ENCODE measurements around the gene DCC. TPM values are rescaled to one million over a fixed set of nuclear protein-coding genes. Genes with fewer than 3 reads are reported as not detected.

DCC gene
- total RNA-seq, 1 experiment from 2014 or later, result not detected

DNA sequence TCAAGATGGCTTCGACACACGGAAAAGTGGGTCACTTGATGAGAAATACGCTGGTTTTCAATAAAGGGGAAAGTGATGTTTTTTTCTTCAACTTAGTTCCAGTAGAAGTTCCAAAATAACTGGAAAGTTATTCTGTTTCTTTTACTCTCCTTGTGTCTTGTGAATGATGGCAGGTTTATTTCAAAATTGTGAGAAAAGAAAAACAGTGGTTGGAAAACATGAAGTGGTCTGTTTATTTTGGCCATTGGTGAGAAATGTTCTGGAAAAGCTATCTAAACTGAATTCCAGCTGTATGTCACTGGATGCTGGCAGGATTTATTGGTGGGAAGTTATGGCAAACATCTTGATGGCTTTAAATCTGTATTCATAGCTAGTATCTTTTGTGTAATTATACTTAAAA lies 484.1 kb downstream of the DCC start:
- no peak for ATAC-seq
- no peak for DNase-seq
- Histone ChIP-seq H3K9me2 (replicated peaks; ENCODE audit: low read length) (no peaks in the 10 kb centered on the region), H3F3A (ENCODE audit: low read length, unreplicated experiment) (no peaks in the 10 kb centered on the region), H4K20me1 (ENCODE audit: low read length) (no peaks in the 10 kb centered on the region), H3K4me3 (ENCODE audit: low read length) (no peak overlapping the region), H2AFZ (ENCODE audit: low read length) (no peak overlapping the region), H3K27me3 (ENCODE audit: low read length) (no peaks in the 10 kb centered on the region), H3K9ac (ENCODE audit: low read length) (no peak overlapping the region), H3K36me3 (ENCODE audit: low read depth, low read length) (no peaks in the 10 kb centered on the region), H3K79me2 (ENCODE audit: low read length) (no peaks in the 10 kb centered on the region), H3K4me1 (ENCODE audit: insufficient read depth, low read length) (no peaks in the 10 kb centered on the region), H3K9me3 (ENCODE audit: low read length) (no peaks in the 10 kb centered on the region), H3K27ac (ENCODE audit: low read length) (no peak overlapping the region), H3K4me2 (ENCODE audit: low read length) (no peak overlapping the region)
- intact Hi-C loops (cut with micrococcal nuclease), result no loop called here
- ChIA-PET CTCF (no interaction called here), POLR2A (ENCODE audit: unreplicated experiment) (no interaction called here)
- BruUV-seq (replicated peaks), result no TSS peak
- TF ChIP-seq EZH2 (IDR thresholded peaks at IDR 0.05; ENCODE audit: low read length, unreplicated experiment) (no peak), EZH2phosphoT487 (IDR thresholded peaks at IDR 0.05; ENCODE audit: borderline replicate concordance, low read length) (no peak)
- TF ChIP-seq, protein P1, sequence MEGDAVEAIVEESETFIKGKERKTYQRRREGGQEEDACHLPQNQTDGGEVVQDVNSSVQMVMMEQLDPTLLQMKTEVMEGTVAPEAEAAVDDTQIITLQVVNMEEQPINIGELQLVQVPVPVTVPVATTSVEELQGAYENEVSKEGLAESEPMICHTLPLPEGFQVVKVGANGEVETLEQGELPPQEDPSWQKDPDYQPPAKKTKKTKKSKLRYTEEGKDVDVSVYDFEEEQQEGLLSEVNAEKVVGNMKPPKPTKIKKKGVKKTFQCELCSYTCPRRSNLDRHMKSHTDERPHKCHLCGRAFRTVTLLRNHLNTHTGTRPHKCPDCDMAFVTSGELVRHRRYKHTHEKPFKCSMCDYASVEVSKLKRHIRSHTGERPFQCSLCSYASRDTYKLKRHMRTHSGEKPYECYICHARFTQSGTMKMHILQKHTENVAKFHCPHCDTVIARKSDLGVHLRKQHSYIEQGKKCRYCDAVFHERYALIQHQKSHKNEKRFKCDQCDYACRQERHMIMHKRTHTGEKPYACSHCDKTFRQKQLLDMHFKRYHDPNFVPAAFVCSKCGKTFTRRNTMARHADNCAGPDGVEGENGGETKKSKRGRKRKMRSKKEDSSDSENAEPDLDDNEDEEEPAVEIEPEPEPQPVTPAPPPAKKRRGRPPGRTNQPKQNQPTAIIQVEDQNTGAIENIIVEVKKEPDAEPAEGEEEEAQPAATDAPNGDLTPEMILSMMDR (conservative IDR thresholded peaks at IDR 0.05; ENCODE audit: low read depth, low read length), result no peak

DNA sequence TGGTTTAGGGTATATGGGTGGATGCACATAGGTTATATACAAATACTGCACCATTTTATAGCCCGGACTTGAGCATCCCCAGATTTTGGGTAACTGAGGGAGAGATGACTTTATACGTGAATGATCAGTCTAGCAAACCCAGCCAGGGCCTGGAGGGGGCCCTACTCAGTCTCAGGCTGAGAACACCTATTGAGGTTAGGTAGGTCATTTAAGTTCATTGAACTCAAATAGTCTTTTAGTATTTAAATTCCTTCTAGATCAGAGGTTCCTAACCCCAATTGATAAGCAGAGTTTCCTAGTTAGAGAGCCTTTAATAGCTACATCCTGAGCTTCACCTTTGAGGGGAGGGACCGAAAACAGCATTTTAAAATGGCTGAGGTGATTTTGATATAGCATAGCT lies 487.0 kb downstream of the DCC start:
- Histone ChIP-seq H4K20me1 (ENCODE audit: low read length) (no peaks in the 10 kb centered on the region), H3K27ac (ENCODE audit: low read length) (no peak overlapping the region), H3K36me3 (ENCODE audit: low read depth, low read length) (no peaks in the 10 kb centered on the region), H3K9me3 (ENCODE audit: low read length) (no peaks in the 10 kb centered on the region), H3K9ac (ENCODE audit: low read length) (no peak overlapping the region), H3K9me2 (replicated peaks; ENCODE audit: low read length) (no peaks in the 10 kb centered on the region), H3F3A (ENCODE audit: low read length, unreplicated experiment) (no peaks in the 10 kb centered on the region), H2AFZ (ENCODE audit: low read length) (no peak overlapping the region), H3K27me3 (ENCODE audit: low read length) (no peaks in the 10 kb centered on the region), H3K4me1 (ENCODE audit: insufficient read depth, low read length) (no peaks in the 10 kb centered on the region), H3K4me3 (ENCODE audit: low read length) (no peak overlapping the region), H3K79me2 (ENCODE audit: low read length) (no peaks in the 10 kb centered on the region), H3K4me2 (ENCODE audit: low read length) (no peak overlapping the region)
- intact Hi-C loops (cut with micrococcal nuclease), result no loop called here
- DNase-seq (no peak), ATAC-seq (no peak)
- no TSS peak for BruUV-seq (replicated peaks)
- POLR2A ChIA-PET (ENCODE audit: unreplicated experiment), result no interaction called here
- no peak for TF ChIP-seq EZH2 (IDR thresholded peaks at IDR 0.05; ENCODE audit: low read length, unreplicated experiment)
- TF ChIP-seq EZH2phosphoT487 (IDR thresholded peaks at IDR 0.05; ENCODE audit: borderline replicate concordance, low read length), result no peak
- TF ChIP-seq, protein P1 (conservative IDR thresholded peaks at IDR 0.05; ENCODE audit: low read depth, low read length), result no peak
- CTCF ChIA-PET, result no interaction called here

DNA sequence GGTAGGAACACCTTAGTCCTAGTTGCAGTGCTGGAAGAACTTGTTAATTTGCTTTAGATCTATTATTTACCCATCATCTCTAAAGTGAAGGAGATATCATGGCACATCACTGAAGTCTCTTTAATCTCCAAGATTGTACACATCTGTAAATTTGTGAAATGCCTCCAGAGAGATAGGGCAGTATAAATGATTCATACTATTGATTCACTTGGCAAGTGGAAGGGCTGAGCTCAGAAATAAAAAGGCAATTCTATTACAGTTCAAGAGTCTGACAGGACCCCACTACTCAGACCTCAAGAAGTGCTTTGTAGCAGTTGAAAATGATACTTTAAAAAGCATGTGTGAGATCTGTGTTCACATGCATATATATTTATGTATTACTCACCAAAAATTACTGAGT lies 489.3 kb downstream of the DCC start:
- Histone ChIP-seq H3K9ac (ENCODE audit: low read length) (no peak overlapping the region), H2AFZ (ENCODE audit: low read length) (no peak overlapping the region), H3K9me3 (ENCODE audit: low read length) (no peaks in the 10 kb centered on the region), H3K4me3 (ENCODE audit: low read length) (no peak overlapping the region), H3K4me1 (ENCODE audit: insufficient read depth, low read length) (no peaks in the 10 kb centered on the region), H3F3A (ENCODE audit: low read length, unreplicated experiment) (no peaks in the 10 kb centered on the region), H3K4me2 (ENCODE audit: low read length) (no peak overlapping the region), H4K20me1 (ENCODE audit: low read length) (no peaks in the 10 kb centered on the region), H3K9me2 (replicated peaks; ENCODE audit: low read length) (no peaks in the 10 kb centered on the region), H3K36me3 (ENCODE audit: low read depth, low read length) (no peaks in the 10 kb centered on the region), H3K27me3 (ENCODE audit: low read length) (no peaks in the 10 kb centered on the region), H3K27ac (ENCODE audit: low read length) (no peak overlapping the region), H3K79me2 (ENCODE audit: low read length) (no peaks in the 10 kb centered on the region)
- ATAC-seq, result no peak
- BruUV-seq (replicated peaks), result no TSS peak
- ChIA-PET CTCF (no interaction called here), POLR2A (ENCODE audit: unreplicated experiment) (no interaction called here)
- intact Hi-C loops (cut with micrococcal nuclease), result no loop called here
- TF ChIP-seq, protein P1 (conservative IDR thresholded peaks at IDR 0.05; ENCODE audit: low read depth, low read length), result no peak
- TF ChIP-seq EZH2 (IDR thresholded peaks at IDR 0.05; ENCODE audit: low read length, unreplicated experiment) (no peak), EZH2phosphoT487 (IDR thresholded peaks at IDR 0.05; ENCODE audit: borderline replicate concordance, low read length) (no peak)
- no peak for DNase-seq

Measured in PC-3 (cell line).